ENCODE measurements around the gene B3GNT2. TPM values are rescaled to one million over a fixed set of nuclear protein-coding genes. Genes with fewer than 3 reads are reported as not detected.
"Not testable (repeated sequence)": the region's sequence is repeated elsewhere in the genome, so short reads cannot be mapped to it uniquely, and the experiment has no call there.

B3GNT2 gene
- total RNA-seq, 1 donor from 2014 or later = 7.7 TPM

- DNase-seq (ENCODE audit: low read depth, low spot score) = no peak
- no peak overlapping the region for H3K27ac Mint-ChIP-seq (ENCODE audit: unreplicated experiment)
These were observed 1.1 kb upstream of the B3GNT2 start for GRCh38 chr2:62194558-62195420.

GRCh38 chr2:62196278-62196901, 475 bp downstream of the B3GNT2 start:
- Mint-ChIP-seq H3K4me1 (peaks cover 17% of the 10 kb centered on the region), H3K27ac (ENCODE audit: unreplicated experiment) (no peak overlapping the region), H3K27me3 (ENCODE audit: low read depth) (peaks cover 10% of the 10 kb centered on the region), H3K4me3 (peak overlapping the region; percentile 93), H3K9me3 (no peaks in the 10 kb centered on the region), H3K36me3 (ENCODE audit: low read depth) (no peaks in the 10 kb centered on the region)
- no peak for TF ChIP-seq CTCF (conservative IDR thresholded peaks at IDR 0.05)
- no peak for DNase-seq (ENCODE audit: low read depth, low spot score)

More at GRCh38 chr2:62194558-62195420, 1.1 kb upstream of the B3GNT2 start:
- H3K4me3 Mint-ChIP-seq = peak overlapping the region; percentile 89
- H3K9me3 Mint-ChIP-seq = no peaks in the 10 kb centered on the region
- peaks cover 17% of the 10 kb centered on the region for H3K4me1 Mint-ChIP-seq
- peaks cover 10% of the 10 kb centered on the region for H3K27me3 Mint-ChIP-seq (ENCODE audit: low read depth)
- TF ChIP-seq CTCF (conservative IDR thresholded peaks at IDR 0.05) = no peak
- H3K36me3 Mint-ChIP-seq (ENCODE audit: low read depth) = no peaks in the 10 kb centered on the region

DNA sequence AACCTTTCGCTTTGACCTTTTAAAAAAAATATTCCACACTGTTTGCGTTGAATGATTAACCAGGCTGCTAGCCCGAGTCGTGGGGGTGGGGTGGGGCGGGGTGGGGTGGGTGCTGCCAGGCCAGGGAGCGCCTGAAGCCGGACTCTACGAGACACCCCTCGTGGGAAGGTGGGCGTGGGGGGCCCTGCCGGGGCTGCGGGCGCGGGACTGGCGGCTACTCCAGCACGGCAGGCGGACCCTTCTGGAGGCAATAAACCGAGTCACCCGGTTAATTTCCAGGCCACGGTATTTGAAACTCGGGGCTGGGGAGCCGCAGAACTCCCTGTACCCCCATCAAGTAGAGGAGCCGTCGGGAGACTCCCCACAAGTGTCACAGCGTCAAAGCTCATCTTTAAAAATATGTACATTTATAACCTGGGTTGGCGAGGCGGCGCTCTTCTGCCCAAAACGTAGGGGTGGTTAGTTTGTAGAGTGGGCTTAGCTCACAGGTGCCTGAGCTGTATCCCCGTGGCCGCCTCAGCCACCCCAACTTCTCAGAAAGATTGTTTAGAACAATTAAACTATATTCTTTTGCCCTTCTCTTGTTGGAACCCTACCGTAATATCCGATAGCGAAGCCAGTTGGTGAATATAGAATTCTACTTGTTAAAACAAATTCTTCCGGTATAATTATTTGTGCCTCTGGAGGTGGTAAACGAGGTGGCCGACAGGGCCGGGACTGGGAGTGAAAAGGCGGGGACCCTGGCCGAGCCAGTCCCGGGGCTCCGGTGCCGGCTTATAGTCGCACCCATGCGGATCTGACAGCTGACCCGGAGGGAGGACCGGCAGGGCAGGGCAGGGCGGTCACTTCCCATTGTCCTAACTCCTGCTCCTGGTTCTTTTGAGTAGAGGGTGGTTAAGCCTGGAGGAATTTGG, 1.4 kb downstream of the B3GNT2 start:
- peaks cover 20% of the 10 kb centered on the region for H3K4me1 Mint-ChIP-seq
- H3K36me3 Mint-ChIP-seq (ENCODE audit: low read depth) = no peaks in the 10 kb centered on the region
- H3K4me3 Mint-ChIP-seq = peak overlapping the region; percentile 93
- no peaks in the 10 kb centered on the region for H3K9me3 Mint-ChIP-seq
- H3K27ac Mint-ChIP-seq (ENCODE audit: unreplicated experiment) = no peak overlapping the region
- DNase-seq (ENCODE audit: low read depth, low spot score) = peak; percentile 14
- H3K27me3 Mint-ChIP-seq (ENCODE audit: low read depth) = peaks cover 10% of the 10 kb centered on the region
- no peak for TF ChIP-seq CTCF (conservative IDR thresholded peaks at IDR 0.05)

DNA sequence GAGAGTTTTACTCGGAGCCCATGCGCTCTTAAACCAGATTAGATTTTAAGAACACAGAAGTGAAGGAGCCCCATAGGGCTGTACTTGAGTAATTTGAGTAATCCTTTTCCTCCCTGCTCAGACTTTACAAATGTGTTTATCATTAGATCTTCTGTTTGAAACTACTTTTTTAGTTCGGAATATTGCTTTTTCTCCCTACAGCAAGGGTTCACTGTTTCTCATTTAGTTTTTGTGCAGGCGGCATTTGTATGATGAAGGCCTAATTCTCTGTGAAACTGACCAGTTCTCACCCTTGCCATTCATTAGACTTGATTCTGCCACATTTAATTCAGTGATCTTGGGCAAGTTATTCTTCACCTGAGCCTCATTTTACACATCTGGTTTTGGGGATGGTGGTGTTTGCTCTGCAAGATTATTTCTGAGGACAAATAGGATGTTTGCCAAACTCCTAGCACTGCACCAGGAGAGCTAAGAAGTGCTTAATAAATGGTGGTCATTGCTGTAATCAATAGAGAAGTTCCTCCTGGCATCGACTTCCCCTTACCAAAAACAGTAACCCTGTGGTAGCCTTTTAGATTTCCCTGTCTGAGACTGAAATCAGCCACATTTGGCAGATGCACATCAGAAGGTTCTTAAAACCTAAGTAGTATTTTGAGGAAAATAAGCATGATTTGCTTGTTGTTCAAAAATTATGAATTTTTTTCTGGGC, 2.2 kb downstream of the B3GNT2 start:
- Mint-ChIP-seq H3K4me1 (peaks cover 27% of the 10 kb centered on the region), H3K27ac (ENCODE audit: unreplicated experiment) (no peak overlapping the region), H3K4me3 (peak overlapping the region; percentile 93), H3K27me3 (ENCODE audit: low read depth) (peaks cover 10% of the 10 kb centered on the region), H3K36me3 (ENCODE audit: low read depth) (no peaks in the 10 kb centered on the region), H3K9me3 (no peaks in the 10 kb centered on the region)
- TF ChIP-seq CTCF (conservative IDR thresholded peaks at IDR 0.05) = no peak
- no peak for DNase-seq (ENCODE audit: low read depth, low spot score)

- H3K27ac Mint-ChIP-seq (ENCODE audit: unreplicated experiment); H3K9me3 Mint-ChIP-seq; DNase-seq (ENCODE audit: low read depth, low spot score); H3K36me3 Mint-ChIP-seq (ENCODE audit: low read depth): not testable (repeated sequence)
- Mint-ChIP-seq H3K27me3 (ENCODE audit: low read depth) (peaks cover 10% of the 10 kb centered on the region), H3K4me3 (peak overlapping the region; percentile 84), H3K4me1 (peaks cover 28% of the 10 kb centered on the region)
These were observed 2.9 kb downstream of the B3GNT2 start for GRCh38 chr2:62198854-62199253.

Measured in neural crest cell (in vitro differentiated cells).